Fibroblast of upper back skin (primary cell): ENCODE results near the gene DIAPH3.
"Not testable (repeated sequence)": the region's sequence is repeated elsewhere in the genome, so short reads cannot be mapped to it uniquely, and the experiment has no call there.

Experiments used
- DNase-seq: peaks from one replicate; pipeline ENCODE4 v3.0.0-alpha.2; 2013

DIAPH3 gene

GRCh38 chr13:60163478-60164233 lies at the start of gene DIAPH3:
Gene DIAPH3 (minus strand): TSS chr13:60163928. CDS start chr13:60163766, 162 bp downstream.
- peak; percentile 97 for DNase-seq

GRCh38 chr13:60213236-60213744 lies 49.6 kb upstream of the DIAPH3 start:
- DNase-seq, result no peak

GRCh38 chr13:60211548-60211947 lies 47.8 kb upstream of the DIAPH3 start:
- DNase-seq, result no peak

- DNase-seq, result peak; percentile 19
Measured at GRCh38 chr13:60210510-60211330, 47.0 kb upstream of the DIAPH3 start.

- not testable (repeated sequence) for DNase-seq
Measured at GRCh38 chr13:60205499-60205898, 41.8 kb upstream of the DIAPH3 start.

GRCh38 chr13:60201286-60201685 lies 37.6 kb upstream of the DIAPH3 start:
- DNase-seq, result no peak

- DNase-seq, result not testable (repeated sequence)
Measured at GRCh38 chr13:60195893-60196292, 32.2 kb upstream of the DIAPH3 start.

GRCh38 chr13:60182907-60183306 lies 19.2 kb upstream of the DIAPH3 start:
- DNase-seq, result no peak

GRCh38 chr13:60178327-60178726 lies 14.6 kb upstream of the DIAPH3 start:
- DNase-seq, result no peak

- DNase-seq, result no peak
Measured at GRCh38 chr13:60175571-60175970, 11.8 kb upstream of the DIAPH3 start.

- no peak for DNase-seq
Measured at GRCh38 chr13:60174113-60174512, 10.4 kb upstream of the DIAPH3 start.

GRCh38 chr13:60172111-60172510 lies 8.4 kb upstream of the DIAPH3 start:
- no peak for DNase-seq

GRCh38 chr13:60170414-60170813 lies 6.7 kb upstream of the DIAPH3 start:
- DNase-seq, result no peak

- DNase-seq, result no peak
Measured at GRCh38 chr13:60169239-60170031, 5.7 kb upstream of the DIAPH3 start.

- DNase-seq, result no peak
Measured at GRCh38 chr13:60167121-60167520, 3.4 kb upstream of the DIAPH3 start.

GRCh38 chr13:60165391-60166099 lies 1.8 kb upstream of the DIAPH3 start:
- peak; percentile 74 for DNase-seq

- peak; percentile 23 for DNase-seq
Measured at GRCh38 chr13:60164234-60164889, 634 bp upstream of the DIAPH3 start.

GRCh38 chr13:60162096-60162495 lies 1.6 kb downstream of the DIAPH3 start:
- DNase-seq, result no peak

- no peak for DNase-seq
Measured at GRCh38 chr13:60158321-60158801, 5.4 kb downstream of the DIAPH3 start.

GRCh38 chr13:60155978-60156377 lies 7.8 kb downstream of the DIAPH3 start:
- peak; percentile 25 for DNase-seq

- DNase-seq, result no peak
Measured at GRCh38 chr13:60152904-60153303, 10.8 kb downstream of the DIAPH3 start.

GRCh38 chr13:60152114-60152513 lies 11.6 kb downstream of the DIAPH3 start:
- no peak for DNase-seq
